ENCODE data around the gene NFKB1. TPM values are rescaled to one million over a fixed set of nuclear protein-coding genes. Genes with fewer than 3 reads are reported as not detected.

NFKB1 gene
- polyA plus RNA-seq, 1 donor (not counting 4 experiments of a cell fraction or from before 2014, with no cell fraction given), result 21.8 TPM

DNA sequence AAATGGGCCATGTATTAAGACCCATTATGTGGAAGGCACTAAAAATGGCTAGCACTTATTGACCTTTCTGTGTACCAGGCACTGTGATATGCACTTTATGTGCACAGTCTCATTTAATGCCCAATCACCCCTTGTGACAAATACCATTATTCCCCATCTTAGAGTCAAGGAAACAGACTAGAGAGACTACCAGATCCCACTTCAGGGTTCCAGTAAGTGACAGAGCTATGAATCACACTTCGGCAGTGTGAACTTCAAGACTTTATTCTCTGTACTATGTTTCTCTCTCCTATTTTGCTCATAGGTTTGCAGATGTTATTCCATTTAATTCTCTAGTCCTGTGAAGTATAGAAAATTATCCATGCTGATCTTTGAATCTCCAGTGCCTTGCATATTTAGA lies 107.0 kb downstream of the NFKB1 start:
- H3K4me2 ChIP-seq (ENCODE audit: control insufficient read depth, extremely low read depth, insufficient read depth, low read depth, low read length), result no peak overlapping the region
- no peak overlapping the region for H3K27ac ChIP-seq (ENCODE audit: control insufficient read depth, insufficient read depth, low read length)
- FAIRE-seq (peak; percentile 69), DNase-seq (ENCODE audit: low read depth, low spot score) (no peak)
- H3K9ac ChIP-seq (ENCODE audit: control insufficient read depth, extremely low read depth, insufficient read depth, low read length), result no peak overlapping the region
- H3K4me1 ChIP-seq (ENCODE audit: control insufficient read depth, extremely low read depth, insufficient read depth, low read length), result peaks cover 21% of the 10 kb centered on the region
- H3K36me3 ChIP-seq (ENCODE audit: control insufficient read depth in 2 of 2, extremely low read depth in 1 of 2, insufficient read depth in 2 of 2, low read length in 2 of 2), result peaks cover 14 to 32% of the 10 kb centered on the region in 2 experiments
- dilution Hi-C loops (cut with MboI; ENCODE audit: extremely low pct_ligation_motif_present, low sequenced_read_pairs), result no loop called here
- H3K4me3 ChIP-seq (ENCODE audit: control insufficient read depth in 2 of 3, extremely low read depth in 1 of 3, insufficient read depth in 2 of 3, low read depth in 1 of 3, low read length in 3 of 3), result no peak overlapping the region
- H3K9me3 ChIP-seq (ENCODE audit: control insufficient read depth, low read depth, low read length), result no peaks in the 10 kb centered on the region
- H3K9me1 ChIP-seq (ENCODE audit: control insufficient read depth, extremely low read depth, insufficient read depth, low read length), result no peaks in the 10 kb centered on the region
- H3K27me3 ChIP-seq (ENCODE audit: control insufficient read depth, extremely low read depth, insufficient read depth, low read length), result no peaks in the 10 kb centered on the region
- H2AFZ ChIP-seq (ENCODE audit: control insufficient read depth, low read length), result no peak overlapping the region
- H4K20me1 ChIP-seq (ENCODE audit: control insufficient read depth, extremely low read depth, insufficient read depth, low read length), result no peaks in the 10 kb centered on the region
- no peaks in the 10 kb centered on the region for H3K79me2 ChIP-seq (ENCODE audit: control insufficient read depth, insufficient read depth, low read length)
- no peak for TF ChIP-seq EZH2 (IDR thresholded peaks at IDR 0.05; ENCODE audit: low read length)
- TF ChIP-seq, protein P1, sequence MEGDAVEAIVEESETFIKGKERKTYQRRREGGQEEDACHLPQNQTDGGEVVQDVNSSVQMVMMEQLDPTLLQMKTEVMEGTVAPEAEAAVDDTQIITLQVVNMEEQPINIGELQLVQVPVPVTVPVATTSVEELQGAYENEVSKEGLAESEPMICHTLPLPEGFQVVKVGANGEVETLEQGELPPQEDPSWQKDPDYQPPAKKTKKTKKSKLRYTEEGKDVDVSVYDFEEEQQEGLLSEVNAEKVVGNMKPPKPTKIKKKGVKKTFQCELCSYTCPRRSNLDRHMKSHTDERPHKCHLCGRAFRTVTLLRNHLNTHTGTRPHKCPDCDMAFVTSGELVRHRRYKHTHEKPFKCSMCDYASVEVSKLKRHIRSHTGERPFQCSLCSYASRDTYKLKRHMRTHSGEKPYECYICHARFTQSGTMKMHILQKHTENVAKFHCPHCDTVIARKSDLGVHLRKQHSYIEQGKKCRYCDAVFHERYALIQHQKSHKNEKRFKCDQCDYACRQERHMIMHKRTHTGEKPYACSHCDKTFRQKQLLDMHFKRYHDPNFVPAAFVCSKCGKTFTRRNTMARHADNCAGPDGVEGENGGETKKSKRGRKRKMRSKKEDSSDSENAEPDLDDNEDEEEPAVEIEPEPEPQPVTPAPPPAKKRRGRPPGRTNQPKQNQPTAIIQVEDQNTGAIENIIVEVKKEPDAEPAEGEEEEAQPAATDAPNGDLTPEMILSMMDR (optimal IDR thresholded peaks at IDR 0.05 in 1 of 3, IDR thresholded peaks at IDR 0.05 in 1 of 3, conservative IDR thresholded peaks at IDR 0.05 in 1 of 3; ENCODE audit: extremely low read depth in 1 of 3, insufficient read depth in 2 of 3, low read length in 3 of 3), result no peak

DNA sequence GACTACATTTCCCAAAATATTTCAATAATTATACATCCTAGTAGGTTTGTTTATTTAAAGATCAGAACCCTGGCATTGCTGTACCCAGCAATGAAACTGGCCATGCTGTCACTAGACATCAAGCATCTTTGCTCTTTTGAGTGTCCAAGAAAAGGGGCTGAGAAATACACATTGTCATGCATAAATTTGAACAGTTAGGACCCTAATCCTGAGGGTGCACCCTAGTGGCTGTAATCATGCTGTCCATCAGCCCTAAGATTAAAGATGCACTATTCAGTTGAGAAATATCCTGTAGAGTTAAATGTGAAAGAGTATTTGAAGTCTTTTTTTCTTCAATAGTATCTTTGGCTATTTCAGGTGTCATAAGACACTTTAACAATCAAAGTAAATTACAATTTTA lies 108.8 kb downstream of the NFKB1 start:
- Histone ChIP-seq H4K20me1 (ENCODE audit: control insufficient read depth, extremely low read depth, insufficient read depth, low read length) (no peaks in the 10 kb centered on the region), H3K9me1 (ENCODE audit: control insufficient read depth, extremely low read depth, insufficient read depth, low read length) (no peaks in the 10 kb centered on the region), H3K9ac (ENCODE audit: control insufficient read depth, extremely low read depth, insufficient read depth, low read length) (no peak overlapping the region), H3K4me1 (ENCODE audit: control insufficient read depth, extremely low read depth, insufficient read depth, low read length) (peaks cover 23% of the 10 kb centered on the region), H3K9me3 (ENCODE audit: control insufficient read depth, low read depth, low read length) (no peaks in the 10 kb centered on the region), H3K79me2 (ENCODE audit: control insufficient read depth, insufficient read depth, low read length) (no peaks in the 10 kb centered on the region), H3K36me3 (ENCODE audit: control insufficient read depth in 2 of 2, extremely low read depth in 1 of 2, insufficient read depth in 2 of 2, low read length in 2 of 2) (peaks cover 19 to 44% of the 10 kb centered on the region in 2 experiments), H3K27ac (ENCODE audit: control insufficient read depth, insufficient read depth, low read length) (no peak overlapping the region), H3K27me3 (ENCODE audit: control insufficient read depth, extremely low read depth, insufficient read depth, low read length) (no peaks in the 10 kb centered on the region), H3K4me3 (ENCODE audit: control insufficient read depth in 2 of 3, extremely low read depth in 1 of 3, insufficient read depth in 2 of 3, low read depth in 1 of 3, low read length in 3 of 3) (no peak overlapping the region), H2AFZ (ENCODE audit: control insufficient read depth, low read length) (no peak overlapping the region), H3K4me2 (ENCODE audit: control insufficient read depth, extremely low read depth, insufficient read depth, low read depth, low read length) (no peak overlapping the region)
- DNase-seq (ENCODE audit: low read depth, low spot score), result no peak
- TF ChIP-seq, protein P1 (optimal IDR thresholded peaks at IDR 0.05 in 1 of 3, IDR thresholded peaks at IDR 0.05 in 1 of 3, conservative IDR thresholded peaks at IDR 0.05 in 1 of 3; ENCODE audit: extremely low read depth in 1 of 3, insufficient read depth in 2 of 3, low read length in 3 of 3), result peak in 2 of 3 experiments; percentile 19 to 24
- TF ChIP-seq EZH2 (IDR thresholded peaks at IDR 0.05; ENCODE audit: low read length), result no peak
- no peak for FAIRE-seq
- dilution Hi-C loops (cut with MboI; ENCODE audit: extremely low pct_ligation_motif_present, low sequenced_read_pairs), result no loop called here

Measured in keratinocyte (primary cell).